Measurements from ENCODE around the gene PRKN. TPM values are rescaled to one million over a fixed set of nuclear protein-coding genes. Genes with fewer than 3 reads are reported as not detected.
"Not testable (repeated sequence)": the region's sequence is repeated elsewhere in the genome, so short reads cannot be mapped to it uniquely, and the experiment has no call there.

The PRKN gene
- total and polyA plus RNA-seq, 9 of the 15 experiments (the other 6 are each of a cell fraction or from before 2014, with no cell fraction given), result 0.03 to 0.96 (median 0.15) TPM; not detected in 2

DNA sequence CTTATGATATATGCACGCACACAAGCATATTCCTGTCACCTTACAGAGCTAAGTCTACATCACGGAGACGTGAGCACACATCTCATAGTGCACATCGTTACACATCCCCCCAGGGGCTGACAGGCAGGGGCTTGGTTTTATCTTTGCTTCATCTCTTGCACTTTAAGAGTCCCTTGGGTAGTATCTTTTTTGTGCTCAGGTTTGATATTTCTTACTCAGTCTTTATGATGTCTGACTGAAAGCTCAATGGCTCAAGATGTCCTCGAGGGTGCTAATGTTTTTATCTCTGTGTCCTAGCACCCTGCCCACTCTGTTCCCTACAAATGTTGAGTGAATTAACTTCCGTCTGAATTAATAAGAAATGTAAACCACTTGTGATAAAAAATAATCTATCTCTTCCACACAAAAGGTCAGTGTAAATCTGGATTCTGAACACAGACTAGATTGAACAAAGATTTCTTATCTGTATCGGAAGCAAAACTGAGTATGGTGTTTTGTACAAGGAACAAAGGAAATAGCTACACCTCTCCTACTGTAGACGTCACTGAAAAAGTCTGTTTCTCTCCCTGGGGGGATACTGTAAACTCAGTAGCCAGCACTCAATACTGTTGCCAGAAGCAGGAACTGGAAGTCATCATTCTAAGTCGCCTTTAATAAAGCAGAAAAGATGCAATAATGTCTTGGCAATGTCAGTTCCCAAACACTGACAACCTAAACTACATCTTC is 195.1 kb downstream of the PRKN start:
- no peak overlapping the region for H3K4me3 ChIP-seq
- no peaks in the 10 kb centered on the region for H3K9me3 ChIP-seq (replicated peaks; ENCODE audit: control insufficient read depth, insufficient read depth, low read depth, low read length)
- CTCF ChIA-PET (ENCODE audit: low intra/inter-chr PET ratio), result no interaction called here
- DNase-seq (ENCODE audit: extremely low read depth in 1 of 4, low spot score in 3 of 4), result no peak
- H3K79me2 ChIP-seq (ENCODE audit: control insufficient read depth, insufficient read depth, low read length), result no peaks in the 10 kb centered on the region
- H3K27ac ChIP-seq (ENCODE audit: extremely low read depth, low read depth, low read length), result no peak overlapping the region
- POLR2A ChIA-PET, result interaction anchor here (0.6 kb wide), 1 partner anchor 37 kb away, joined by 3 read pairs; no protein-coding TSS in a partner anchor
- H3K9ac ChIP-seq (ENCODE audit: insufficient read depth in 1 of 2, low read depth in 2 of 2, low read length in 2 of 2), result no peak overlapping the region
- FAIRE-seq, result no peak
- no peak for ATAC-seq
- no peaks in the 10 kb centered on the region for H3K27me3 ChIP-seq (ENCODE audit: control insufficient read depth in 2 of 2, insufficient read depth in 2 of 2, low read length in 2 of 2)
- no peaks in the 10 kb centered on the region for H4K20me1 ChIP-seq (replicated peaks; ENCODE audit: control insufficient read depth, insufficient read depth, low read length)
- in situ Hi-C loops (cut with MboI) (no loop called here), intact Hi-C loops (cut with micrococcal nuclease) (loop anchor here (10.0 kb wide), 1 partner anchor 412 kb away; no protein-coding TSS in a partner anchor)
- H3K4me2 ChIP-seq (ENCODE audit: insufficient read depth, low read length), result no peak overlapping the region
- H3K9me1 ChIP-seq (ENCODE audit: control insufficient read depth, insufficient read depth, low read length), result no peaks in the 10 kb centered on the region
- H2AFZ ChIP-seq (ENCODE audit: low read depth, low read length), result no peak overlapping the region
- BruUV-seq (replicated peaks), result no TSS peak
- H3K36me3 ChIP-seq (ENCODE audit: control insufficient read depth, insufficient read depth, low read length), result no peaks in the 10 kb centered on the region
- TF ChIP-seq EP300 (IDR thresholded peaks at IDR 0.05; ENCODE audit: low read length) (no peak), CBX2 (IDR thresholded peaks at IDR 0.05; ENCODE audit: insufficient read depth, low read length, poor library complexity, severe bottlenecking) (no peak), FOXJ3 (CRISPR knock-in tag; IDR thresholded peaks at IDR 0.05) (no peak)
- TF ChIP-seq, protein P1, sequence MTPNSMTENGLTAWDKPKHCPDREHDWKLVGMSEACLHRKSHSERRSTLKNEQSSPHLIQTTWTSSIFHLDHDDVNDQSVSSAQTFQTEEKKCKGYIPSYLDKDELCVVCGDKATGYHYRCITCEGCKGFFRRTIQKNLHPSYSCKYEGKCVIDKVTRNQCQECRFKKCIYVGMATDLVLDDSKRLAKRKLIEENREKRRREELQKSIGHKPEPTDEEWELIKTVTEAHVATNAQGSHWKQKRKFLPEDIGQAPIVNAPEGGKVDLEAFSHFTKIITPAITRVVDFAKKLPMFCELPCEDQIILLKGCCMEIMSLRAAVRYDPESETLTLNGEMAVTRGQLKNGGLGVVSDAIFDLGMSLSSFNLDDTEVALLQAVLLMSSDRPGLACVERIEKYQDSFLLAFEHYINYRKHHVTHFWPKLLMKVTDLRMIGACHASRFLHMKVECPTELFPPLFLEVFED (CRISPR knock-in tag; conservative IDR thresholded peaks at IDR 0.05), result no peak
- TF ChIP-seq, protein P2, sequence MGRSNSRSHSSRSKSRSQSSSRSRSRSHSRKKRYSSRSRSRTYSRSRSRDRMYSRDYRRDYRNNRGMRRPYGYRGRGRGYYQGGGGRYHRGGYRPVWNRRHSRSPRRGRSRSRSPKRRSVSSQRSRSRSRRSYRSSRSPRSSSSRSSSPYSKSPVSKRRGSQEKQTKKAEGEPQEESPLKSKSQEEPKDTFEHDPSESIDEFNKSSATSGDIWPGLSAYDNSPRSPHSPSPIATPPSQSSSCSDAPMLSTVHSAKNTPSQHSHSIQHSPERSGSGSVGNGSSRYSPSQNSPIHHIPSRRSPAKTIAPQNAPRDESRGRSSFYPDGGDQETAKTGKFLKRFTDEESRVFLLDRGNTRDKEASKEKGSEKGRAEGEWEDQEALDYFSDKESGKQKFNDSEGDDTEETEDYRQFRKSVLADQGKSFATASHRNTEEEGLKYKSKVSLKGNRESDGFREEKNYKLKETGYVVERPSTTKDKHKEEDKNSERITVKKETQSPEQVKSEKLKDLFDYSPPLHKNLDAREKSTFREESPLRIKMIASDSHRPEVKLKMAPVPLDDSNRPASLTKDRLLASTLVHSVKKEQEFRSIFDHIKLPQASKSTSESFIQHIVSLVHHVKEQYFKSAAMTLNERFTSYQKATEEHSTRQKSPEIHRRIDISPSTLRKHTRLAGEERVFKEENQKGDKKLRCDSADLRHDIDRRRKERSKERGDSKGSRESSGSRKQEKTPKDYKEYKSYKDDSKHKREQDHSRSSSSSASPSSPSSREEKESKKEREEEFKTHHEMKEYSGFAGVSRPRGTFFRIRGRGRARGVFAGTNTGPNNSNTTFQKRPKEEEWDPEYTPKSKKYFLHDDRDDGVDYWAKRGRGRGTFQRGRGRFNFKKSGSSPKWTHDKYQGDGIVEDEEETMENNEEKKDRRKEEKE (IDR thresholded peaks at IDR 0.05; ENCODE audit: borderline replicate concordance in 1 of 2, control insufficient read depth in 1 of 2, low read depth in 2 of 2, low read length in 1 of 2), result no peak
- WGBS (ENCODE audit: insufficient coverage, low coverage, missing lambda C conversion rate), result under 1% methylated on average over 9 of the region's 9 CpGs
- no peaks in the 10 kb centered on the region for H3K4me1 ChIP-seq (replicated peaks in 1 of 2; ENCODE audit: control insufficient read depth in 2 of 2, insufficient read depth in 2 of 2, low read length in 2 of 2)

DNA sequence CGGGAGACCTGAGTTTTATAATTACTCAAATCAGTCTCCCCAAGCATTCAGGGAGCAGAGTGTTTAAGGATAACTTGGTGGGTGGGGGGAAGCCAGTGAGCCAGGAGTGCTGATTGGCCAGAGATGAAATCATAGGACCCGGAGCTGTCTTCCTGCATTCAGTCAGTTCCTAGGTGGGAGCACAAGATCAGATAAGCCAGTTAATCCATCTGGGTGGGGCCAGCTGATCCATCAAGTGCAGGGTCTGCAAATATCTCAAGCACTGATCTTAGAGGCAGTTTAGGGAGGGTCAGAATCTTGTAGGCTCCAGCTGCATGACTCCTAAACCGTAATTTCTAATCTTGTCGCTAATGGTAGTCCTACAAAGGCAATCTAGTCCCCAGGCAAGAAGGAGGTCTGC is 196.2 kb downstream of the PRKN start:
- DNase-seq (ENCODE audit: extremely low read depth in 1 of 4, low spot score in 3 of 4); H3K9me3 ChIP-seq (replicated peaks; ENCODE audit: control insufficient read depth, insufficient read depth, low read depth, low read length); H4K20me1 ChIP-seq (replicated peaks; ENCODE audit: control insufficient read depth, insufficient read depth, low read length); H3K9me1 ChIP-seq (ENCODE audit: control insufficient read depth, insufficient read depth, low read length); H2AFZ ChIP-seq (ENCODE audit: low read depth, low read length); H3K4me2 ChIP-seq (ENCODE audit: insufficient read depth, low read length); BruUV-seq (replicated peaks); ATAC-seq; H3K79me2 ChIP-seq (ENCODE audit: control insufficient read depth, insufficient read depth, low read length); H3K4me3 ChIP-seq; H3K9ac ChIP-seq (ENCODE audit: insufficient read depth in 1 of 2, low read depth in 2 of 2, low read length in 2 of 2); H3K27ac ChIP-seq (ENCODE audit: extremely low read depth, low read depth, low read length); H3K36me3 ChIP-seq (ENCODE audit: control insufficient read depth, insufficient read depth, low read length); FAIRE-seq; CTCF ChIA-PET (ENCODE audit: low intra/inter-chr PET ratio); H3K27me3 ChIP-seq (ENCODE audit: control insufficient read depth in 2 of 2, insufficient read depth in 2 of 2, low read length in 2 of 2); H3K4me1 ChIP-seq (replicated peaks in 1 of 2; ENCODE audit: control insufficient read depth in 2 of 2, insufficient read depth in 2 of 2, low read length in 2 of 2); in situ Hi-C loops (cut with MboI): not testable (repeated sequence)
- POLR2A ChIA-PET, result interaction anchor here (0.6 kb wide), 1 partner anchor 203 kb away, joined by 3 read pairs; no protein-coding TSS in a partner anchor
- 2% methylated on average over 4 of the region's 4 CpGs for WGBS (ENCODE audit: insufficient coverage, low coverage, missing lambda C conversion rate)
- intact Hi-C loops (cut with micrococcal nuclease), result loop anchor here (10.0 kb wide), 1 partner anchor 413 kb away; no protein-coding TSS in a partner anchor
